Heart left ventricle (tissue), 16 donors: ENCODE results near the gene MAP2K5. TPM values are rescaled to one million over a fixed set of nuclear protein-coding genes. Genes with fewer than 3 reads are reported as not detected.

Experiments
- ATAC-seq, 4 donors: fragments of 200-7000 bp; cut with Tn5 transposase; one replicate each; pipeline ENCODE4 v1.9.1; 2020 to 2022; ENCODE audit warnings: moderate library complexity in 4 of 4, mild to moderate bottlenecking in 3 of 4, moderate number of reproducible peaks in 1 of 4
- DNase-seq, 5 donors: peaks; one replicate each; pipeline ENCODE4 v3.0.0-alpha.2; 2020
- H3K27ac ChIP-seq, 12 donors: fragments of 200-600 bp; sonication (generic) in 4 of 12; one replicate each; pipeline versions ENCODE4 v1.5.0 to v1.8.0; 2016 to 2022; ENCODE audit warnings: mild to moderate bottlenecking in 2 of 12
- H3K27me3 ChIP-seq, 9 donors: fragments of 200-600 bp; sonication (generic) in 2 of 9; one replicate each; pipeline versions ENCODE4 v1.5.1 to v1.8.0; 2016 to 2022; ENCODE audit warnings: mild to moderate bottlenecking in 3 of 9
- H3K36me3 ChIP-seq, 9 donors: fragments of 200-600 bp; sonication (generic) in 2 of 9; one replicate each; pipeline versions ENCODE4 v1.5.0 to v1.8.0; 2018 to 2022; ENCODE audit warnings: mild to moderate bottlenecking in 2 of 9
- H3K4me1 ChIP-seq, 12 donors: fragments of 200-600 bp; sonication (generic) in 4 of 12; one replicate each; pipeline versions ENCODE4 v1.5.0 to v1.8.0; 2016 to 2022; ENCODE audit warnings: mild to moderate bottlenecking in 3 of 12
- H3K4me3 ChIP-seq, 12 donors: fragments of 200-600 bp; sonication (generic) in 4 of 12; one replicate each; pipeline versions ENCODE4 v1.5.0 to v1.8.0; 2017 to 2022; ENCODE audit warnings: mild to moderate bottlenecking in 9 of 12, moderate library complexity in 4 of 12
- H3K9me3 ChIP-seq, 12 donors: fragments of 200-600 bp; sonication (generic) in 4 of 12; one replicate each; pipeline versions ENCODE4 v1.5.0 to v1.8.0; 2016 to 2022; ENCODE audit warnings: mild to moderate bottlenecking in 1 of 12
- CTCF ChIP-seq, 12 donors: fragments of 200-600 bp; sonication (generic) in 4 of 12; IDR thresholded peaks; one replicate each; pipeline versions ENCODE4 v1.5.0 to v1.8.0; 2018 to 2022; ENCODE audit warnings: antibody characterized with exemption in 12 of 12, mild to moderate bottlenecking in 5 of 12
- POLR2A ChIP-seq, 2 donors: fragments of 450-650 bp; IDR thresholded peaks; one replicate each; pipeline ENCODE4 v1.6.1; 2017; ENCODE audit warnings: antibody characterized with exemption in 2 of 2, mild to moderate bottlenecking in 2 of 2, moderate library complexity in 2 of 2
- WGBS, 4 donors: extraction: QIAGEN DNeasy Blood & Tissue Kit in 2 of 4; methylation state at CpG; one replicate each; pipeline versions ENCODE4 v1.1.5 to v1.1.7; 2013 to 2018; 5-methylcytosine and 5-hydroxymethylcytosine counted together
- intact Hi-C, 10 donors: fragments of 100-400 bp; cut with DNase I; formaldehyde crosslinking; loops; one replicate each; pipeline versions ENCODE4 v1.11.1 to v1.14.2; 2022
- polyA plus RNA-seq, 2 donors: library from polyadenylated mRNA; stranded (reverse); fragments of 200-250 nt; gene quantifications; one replicate each; pipeline ENCODE4 v1.2.3, GENCODE V29; 2013
- total RNA-seq, 9 donors: library from RNA; depleted of rRNA in 2 of 9; stranded (reverse); fragments of >200 nt in 2 of 9; fragmentation: NEBNext Ultra II Directional in 3 of 9; extraction: Animal tissue kit (Norgen Biotek cat#: 25700) in 3 of 9; gene quantifications; one replicate each; pipeline versions ENCODE4 v1.1.0 to v1.2.4, GENCODE V29; 2016 to 2023
- donor health status: ischemic (EF 13 %, LVEDD 7.1; RV severe dilation, severe dysfunction).
- donor health status: healthy with polysubstance abuse.
- donor health status: DM: no; HTN: yes; CAD: no.
- donor health status: DM: no; HTN: no; CAD: no.
- donor health status: ischemic (EF 25% LVEDD 6.9; RV normal size, moderate dysfunction).
- donor health status: ischemic (EF 25% LVEDD 5.7; RV mildly dilated, moderate dysfunction).
- donor health status: healthy.
- donor health status: DM: yes; HTN: yes; CAD: no.
- donor health status: ischemic (EF 35%, LVEDD 5.7; RV mildly dilated, moderate dysfunction).
- donor health status: nonischemic (EF 11% LVEDD 7.7; RV severe dilation, severe dysfunction).
- donor health status: DM: yes; HTN: yes; CAD: no.
- donor health status: PGD.
- donor health status: ischemic (EF 29% LVEDD 5.4; RV normal size, mild dysfunction).
- donor health status: nonischemic (EF 23%, LVEDD 6.1; RV moderate dilation, normal function).

Gene MAP2K5
- total and polyA plus RNA-seq, 11 donors: 8.1 to 32.0 (median 19.1) TPM

- no peaks in the 10 kb centered on the region for H3K27me3 ChIP-seq
- H3K9me3 ChIP-seq: no peaks in the 10 kb centered on the region
- intact Hi-C loops: no loop called here
- TF ChIP-seq CTCF (IDR thresholded peaks at IDR 0.05) (no peak), POLR2A (IDR thresholded peaks at IDR 0.05) (no peak)
- H3K4me1 ChIP-seq: peaks cover 0 to 2% (median 0%) of the 10 kb centered on the region in 12 donors
- no peak for DNase-seq
- H3K36me3 ChIP-seq: peaks cover 0 to 6% (median 0%) of the 10 kb centered on the region in 9 donors
- H3K27ac ChIP-seq: no peak overlapping the region
- no peak overlapping the region for H3K4me3 ChIP-seq
- ATAC-seq: no peak
- WGBS, 4 donors: 61 to 75% (median 67%) methylated on average over 6 of the region's 6 CpGs
Observed at GRCh38 chr15:67760901-67761300, 218.4 kb downstream of the MAP2K5 start.

- H3K27me3 ChIP-seq: no peaks in the 10 kb centered on the region
- TF ChIP-seq CTCF (IDR thresholded peaks at IDR 0.05): no peak
- TF ChIP-seq POLR2A (IDR thresholded peaks at IDR 0.05): no peak
- H3K4me3 ChIP-seq: no peak overlapping the region
- peaks cover 0 to 8% (median 0%) of the 10 kb centered on the region in 9 donors for H3K36me3 ChIP-seq
- WGBS, 4 donors: 80 to 93% (median 87%) methylated on average over 4 of the region's 4 CpGs
- intact Hi-C loops: no loop called here
- ATAC-seq: no peak
- DNase-seq: no peak
- no peak overlapping the region for H3K27ac ChIP-seq
- no peaks in the 10 kb centered on the region for H3K9me3 ChIP-seq
- H3K4me1 ChIP-seq: peaks cover 0 to 2% (median 0%) of the 10 kb centered on the region in 12 donors
Observed at GRCh38 chr15:67761343-67761742, 218.8 kb downstream of the MAP2K5 start.

- WGBS, 4 donors: 82 to 94% (median 90%) methylated on average over 7 of the region's 7 CpGs
- no peaks in the 10 kb centered on the region for H3K27me3 ChIP-seq
- peaks cover 0 to 2% (median 0%) of the 10 kb centered on the region in 12 donors for H3K4me1 ChIP-seq
- TF ChIP-seq CTCF (IDR thresholded peaks at IDR 0.05): no peak
- no peak for TF ChIP-seq POLR2A (IDR thresholded peaks at IDR 0.05)
- no peak overlapping the region for H3K4me3 ChIP-seq
- no peaks in the 10 kb centered on the region for H3K9me3 ChIP-seq
- DNase-seq (no peak), ATAC-seq (peak in 1 of 4 donors; percentile 32)
- no peak overlapping the region for H3K27ac ChIP-seq
- intact Hi-C loops: no loop called here
- peaks cover 0 to 8% (median 0%) of the 10 kb centered on the region in 9 donors for H3K36me3 ChIP-seq
Observed at GRCh38 chr15:67762610-67763368, 220.3 kb downstream of the MAP2K5 start.

GRCh38 chr15:67765701-67766100 lies 223.2 kb downstream of the MAP2K5 start:
- TF ChIP-seq POLR2A (IDR thresholded peaks at IDR 0.05): no peak
- TF ChIP-seq CTCF (IDR thresholded peaks at IDR 0.05): no peak
- peaks cover 0 to 8% (median 0%) of the 10 kb centered on the region in 9 donors for H3K36me3 ChIP-seq
- intact Hi-C loops: no loop called here
- DNase-seq: no peak
- H3K9me3 ChIP-seq: no peaks in the 10 kb centered on the region
- H3K27me3 ChIP-seq: no peaks in the 10 kb centered on the region
- H3K4me1 ChIP-seq: peaks cover 0 to 2% (median 0%) of the 10 kb centered on the region in 12 donors
- no peak overlapping the region for H3K27ac ChIP-seq
- ATAC-seq: no peak
- H3K4me3 ChIP-seq: no peak overlapping the region
- 93 to 96% (median 95%) methylated on average over 2 of the region's 2 CpGs for WGBS, 4 donors
